ENCODE data around the gene C10orf90.

The C10orf90 gene

DNA sequence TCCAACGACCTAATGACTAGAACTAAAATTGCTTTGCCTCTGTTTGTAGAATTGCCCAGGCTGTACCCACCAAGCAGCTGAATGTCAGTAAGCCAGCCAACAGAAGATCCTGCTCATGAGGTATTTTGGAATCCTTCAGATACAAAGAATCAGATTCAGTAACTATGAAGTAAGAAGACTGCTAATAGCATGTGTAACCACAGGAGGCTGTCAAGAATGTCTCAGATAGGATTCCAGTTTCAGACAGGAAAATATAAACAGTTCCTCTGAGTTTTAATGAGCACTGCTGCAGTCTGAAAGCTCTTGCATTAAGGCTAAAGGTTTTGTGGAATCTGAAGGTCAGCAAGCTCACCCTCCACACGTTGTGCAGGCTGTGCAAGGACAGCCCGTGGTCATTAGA is 169.6 kb downstream of the C10orf90 start:
- no peak for DNase-seq

DNA sequence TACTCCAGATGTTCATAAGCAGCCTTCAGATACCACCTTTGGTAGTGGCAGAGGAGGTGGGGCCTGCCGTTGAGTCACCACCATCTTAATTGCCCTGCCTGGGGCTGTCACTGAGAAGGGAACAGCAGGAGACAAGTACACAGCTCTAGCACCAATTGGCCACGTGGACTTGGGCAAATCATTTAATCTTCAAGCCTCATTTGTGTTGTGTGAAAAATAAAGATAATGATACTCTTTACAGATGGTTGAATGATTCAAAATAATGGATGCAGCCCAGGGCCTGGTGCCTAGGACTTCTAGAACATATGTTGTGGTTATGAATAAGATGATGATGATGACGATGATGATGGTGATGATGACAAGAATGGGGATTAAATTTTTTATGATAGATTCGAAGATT is 170.3 kb downstream of the C10orf90 start:
- DNase-seq, result no peak

DNA sequence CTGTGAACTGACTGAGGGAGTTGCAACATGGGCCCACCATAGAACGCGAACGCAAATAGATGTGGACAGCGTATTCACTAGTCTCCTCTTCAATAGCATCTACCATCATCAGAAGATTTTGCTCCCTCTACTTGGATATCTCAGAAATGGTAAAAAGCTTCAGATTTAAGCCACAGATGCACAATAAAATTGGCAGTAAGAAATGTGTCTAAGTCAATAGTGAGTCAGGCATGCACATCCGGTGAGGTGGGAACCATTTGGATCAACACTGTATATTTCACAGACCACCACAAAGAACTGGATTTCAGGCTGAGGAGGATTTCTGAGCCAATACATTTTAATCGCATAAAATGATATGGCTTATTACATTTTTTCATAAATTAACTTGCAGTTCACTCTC is 170.7 kb downstream of the C10orf90 start:
- no peak for DNase-seq

DNA sequence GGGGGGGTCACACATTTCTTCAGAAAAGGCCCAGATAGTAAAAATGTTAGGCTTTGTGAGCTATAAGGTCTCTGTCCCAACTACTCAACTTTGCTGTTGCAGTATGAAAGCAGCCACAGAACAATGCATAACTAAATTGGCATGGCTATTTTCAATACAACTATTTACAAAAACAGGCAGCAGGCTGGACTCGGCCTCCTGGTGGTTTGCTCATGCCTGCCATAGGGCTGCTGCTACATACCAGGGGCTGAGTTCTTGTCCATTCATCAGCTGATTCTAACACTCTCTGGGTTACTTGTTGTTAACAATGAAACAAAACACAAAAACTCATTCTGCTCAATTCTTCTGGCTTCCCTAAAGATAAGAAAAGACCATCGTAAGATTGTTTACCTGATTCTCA is 172.8 kb downstream of the C10orf90 start:
- no peak for DNase-seq

DNA sequence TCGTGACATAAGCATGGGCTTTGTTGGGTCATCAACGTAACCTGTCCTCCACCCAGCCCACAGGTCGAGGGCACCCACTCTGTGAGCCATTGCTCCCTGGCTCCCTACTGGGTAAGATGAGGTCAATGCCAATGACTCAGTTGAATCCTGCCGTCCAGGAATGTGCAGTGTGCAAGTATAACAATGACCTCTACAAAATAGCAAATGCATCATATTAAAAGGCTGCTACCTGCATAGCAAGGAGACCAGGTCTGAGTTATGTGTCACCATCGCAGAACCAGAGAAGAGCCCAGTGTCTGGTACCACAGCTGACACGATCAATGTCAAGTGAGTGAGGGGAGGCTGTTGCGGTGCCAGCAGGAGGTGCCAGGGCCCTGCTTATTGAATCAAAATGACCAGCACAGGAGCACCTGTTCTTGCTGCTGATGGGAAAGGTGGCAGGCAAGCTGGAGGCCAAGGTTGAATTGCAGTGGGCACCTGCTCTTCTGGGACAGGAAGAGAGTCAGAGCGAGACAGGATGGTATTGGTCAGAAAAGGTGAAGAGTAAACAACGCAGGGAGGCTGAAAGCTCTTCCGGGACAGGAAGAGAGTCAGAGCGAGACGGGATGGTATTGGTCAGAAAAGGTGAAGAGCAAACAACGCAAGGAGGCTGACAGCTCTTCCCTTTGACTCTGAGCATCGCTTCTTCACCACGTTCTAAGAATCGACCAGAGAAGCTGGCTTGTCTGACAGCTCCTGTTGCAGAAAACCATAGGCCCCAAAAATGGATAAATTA is 173.5 kb downstream of the C10orf90 start:
- DNase-seq, result no peak

DNA sequence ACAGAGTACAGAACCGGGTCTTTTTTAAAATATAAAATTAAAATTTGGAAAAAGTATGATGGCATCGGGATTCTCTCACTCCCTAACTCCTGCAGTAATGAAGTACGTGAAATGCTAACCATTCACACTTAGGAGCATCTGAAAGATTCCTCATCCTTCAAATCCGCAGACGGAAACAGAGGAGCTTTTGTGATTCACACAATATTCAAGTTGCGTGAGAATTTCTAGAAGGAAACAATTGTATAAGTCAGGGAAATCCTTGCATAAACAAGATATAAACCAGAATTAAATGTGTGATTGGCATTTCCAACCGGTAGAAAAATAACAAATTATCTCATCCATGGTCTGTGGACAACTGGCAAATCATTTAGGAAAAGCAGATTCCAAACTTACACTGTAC is 179.0 kb downstream of the C10orf90 start:
- no peak for DNase-seq

DNA sequence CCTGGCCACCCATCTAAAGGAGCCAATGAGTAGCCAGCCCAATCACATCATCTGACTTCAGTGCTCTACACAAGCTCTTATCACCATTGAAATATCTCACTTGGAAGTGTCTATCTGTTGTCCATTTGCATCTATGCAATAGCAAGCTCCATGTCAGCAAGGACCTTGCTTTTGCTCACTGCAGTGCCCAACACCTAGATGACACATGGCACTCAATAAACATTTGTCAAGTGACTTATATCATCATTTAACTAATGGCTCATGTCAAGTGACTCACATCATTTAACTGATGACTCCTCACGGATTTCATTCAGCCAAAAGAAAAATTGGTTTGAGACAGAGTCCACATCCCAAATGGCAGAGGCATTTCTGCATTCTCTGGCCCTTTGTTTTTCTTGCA is 189.3 kb downstream of the C10orf90 start:
- DNase-seq, result no peak

DNA sequence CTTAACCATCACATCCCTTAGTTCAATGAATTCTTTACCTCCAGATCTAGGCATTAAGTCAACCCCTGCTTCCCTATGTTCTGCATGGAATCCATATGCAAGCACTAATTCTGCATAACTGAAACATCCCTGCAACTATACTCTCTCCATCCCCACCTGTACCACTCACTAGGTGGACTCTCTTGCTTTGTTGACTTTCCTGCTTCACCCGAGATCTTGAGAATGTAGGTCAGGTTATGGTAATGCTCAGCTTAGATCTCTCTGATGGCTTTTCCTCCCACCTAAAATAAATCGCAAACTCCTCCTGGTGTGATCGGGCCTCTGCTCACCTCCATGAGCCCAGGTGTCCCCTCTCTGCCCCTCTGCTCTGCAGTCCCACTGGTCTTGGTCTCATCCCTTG is 189.8 kb downstream of the C10orf90 start:
- no peak for DNase-seq

DNA sequence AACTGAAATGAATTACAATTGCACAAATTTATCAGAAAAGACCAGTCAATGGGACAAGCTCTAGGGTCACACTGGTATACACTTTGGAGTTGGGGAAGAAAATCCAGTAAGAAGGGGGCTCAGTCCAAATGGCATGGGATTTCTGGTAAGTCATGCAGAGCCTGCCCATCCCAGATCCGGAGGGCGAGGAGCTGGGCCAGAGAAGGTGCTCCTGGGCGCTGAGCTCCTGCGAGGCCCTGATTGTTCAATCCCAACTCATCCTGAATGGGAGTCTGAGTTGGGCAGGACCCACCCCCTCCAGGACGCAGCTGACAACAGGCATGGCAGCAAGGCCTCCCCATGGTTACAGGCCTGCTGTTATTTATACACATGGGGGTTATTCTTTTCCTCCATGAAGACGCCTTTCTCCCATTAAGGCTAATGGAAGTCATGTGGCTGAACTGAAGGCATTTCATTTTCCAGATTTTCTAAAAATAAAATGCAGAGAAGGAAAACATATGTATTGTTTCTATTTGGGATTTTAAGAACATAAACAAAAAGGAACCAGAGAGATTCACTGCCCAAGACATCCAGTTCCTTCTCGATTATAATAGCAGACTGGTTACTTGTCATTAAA is 191.1 kb downstream of the C10orf90 start:
- DNase-seq, result no peak

DNA sequence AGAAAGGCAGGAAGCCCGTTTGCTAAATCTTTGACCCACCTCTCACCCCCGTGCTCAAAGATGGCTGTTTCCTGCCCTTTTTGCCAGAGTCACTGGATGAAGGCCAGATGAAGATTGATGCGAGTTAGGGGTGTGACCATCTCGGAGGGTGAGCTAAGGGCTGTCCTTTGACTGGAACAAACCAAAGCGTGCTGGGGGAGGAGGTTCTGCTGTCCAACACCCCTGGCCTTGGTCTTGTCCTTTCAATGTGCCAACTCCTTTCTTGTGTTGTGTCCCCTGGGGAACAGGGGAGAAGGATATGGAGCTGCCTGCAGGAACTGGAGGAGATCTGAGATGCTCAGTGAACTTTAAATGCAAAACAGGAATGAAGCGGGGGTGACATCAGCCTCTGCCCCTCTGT is 191.9 kb downstream of the C10orf90 start:
- no peak for DNase-seq

DNA sequence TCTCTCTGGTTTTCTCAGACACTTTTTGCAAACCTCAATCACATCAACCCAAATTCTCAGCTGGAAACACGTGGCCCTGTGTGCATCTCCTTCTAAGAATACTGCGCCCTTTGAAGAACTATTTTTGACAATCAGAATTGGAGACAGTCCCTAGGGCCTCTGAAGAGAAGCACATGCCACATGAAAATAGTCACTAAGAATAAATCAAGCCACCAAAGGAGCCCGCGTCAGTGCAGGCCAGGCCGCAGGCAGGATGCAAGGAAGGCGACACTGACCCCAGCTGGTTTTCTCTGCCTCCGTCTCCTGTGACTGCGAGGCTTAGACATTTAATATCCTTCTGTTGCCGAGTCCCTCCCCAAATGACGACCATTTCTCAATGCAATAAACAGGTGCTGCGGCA is 194.2 kb downstream of the C10orf90 start:
- no peak for DNase-seq

DNA sequence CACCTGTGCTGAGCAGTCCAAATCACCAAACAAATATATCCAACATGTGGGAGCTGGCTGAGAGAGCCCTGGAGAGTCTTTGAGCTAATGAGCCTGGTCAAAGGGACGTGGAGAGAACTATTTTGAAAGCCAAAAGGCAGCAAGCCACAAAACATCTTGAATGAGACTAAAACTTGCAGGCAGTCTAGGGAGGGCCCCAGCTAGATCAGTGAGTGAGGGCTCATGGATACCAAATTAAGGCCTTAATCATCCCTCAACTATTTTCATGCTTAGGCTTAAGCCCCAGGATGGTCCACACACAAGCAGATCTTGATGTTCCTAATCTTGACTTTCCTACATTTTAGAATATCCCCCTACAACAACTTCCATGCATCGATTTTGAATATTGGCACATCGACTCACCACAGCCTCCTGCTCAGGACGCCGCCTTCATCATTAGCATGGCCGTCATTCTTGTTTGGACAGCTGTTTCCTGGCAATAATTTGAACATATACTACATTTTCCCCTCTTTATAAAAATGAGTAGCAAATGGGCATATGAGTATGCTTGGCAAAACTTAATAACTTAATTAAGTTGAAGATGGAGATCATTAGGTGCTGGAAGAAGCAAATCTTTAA is 195.3 kb downstream of the C10orf90 start:
- DNase-seq, result no peak

DNA sequence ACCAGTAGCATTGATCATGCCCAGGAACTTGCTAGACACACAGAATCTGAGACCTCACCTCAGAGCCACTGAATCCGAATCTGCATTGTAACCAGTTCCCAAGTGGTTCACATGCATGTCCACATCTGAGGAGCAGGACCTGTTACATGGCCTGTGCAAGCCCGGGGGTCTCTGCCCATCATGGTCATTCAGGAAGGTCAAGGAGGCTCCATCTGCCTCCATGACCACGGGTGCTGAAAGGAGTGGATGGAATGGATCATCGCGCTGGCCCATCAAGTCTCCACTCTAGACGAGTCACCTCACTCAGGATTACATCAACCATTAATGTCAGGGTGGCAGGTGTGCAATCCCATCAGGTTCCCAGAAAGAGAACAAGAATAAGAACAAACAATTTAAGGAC is 196.5 kb downstream of the C10orf90 start:
- no peak for DNase-seq

DNA sequence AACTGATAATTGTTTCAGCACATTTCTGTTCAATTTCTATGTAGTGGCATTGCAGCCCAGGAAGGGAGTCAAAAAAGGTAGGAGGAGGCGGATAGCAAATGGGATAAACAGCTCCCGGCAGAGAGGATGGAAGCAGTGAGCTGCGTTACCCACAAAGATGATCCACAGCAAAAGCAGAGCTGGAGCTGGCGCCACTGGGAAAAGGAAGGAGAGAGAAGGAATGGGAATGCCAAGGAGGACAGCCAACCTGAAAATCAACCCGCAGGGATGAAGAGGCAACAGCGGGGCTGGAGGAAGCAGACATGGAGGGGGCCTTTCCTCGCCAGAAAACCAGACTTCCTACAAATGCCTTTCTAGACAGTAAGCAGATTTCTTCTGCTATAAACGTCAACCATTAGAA is 199.5 kb downstream of the C10orf90 start:
- no peak for DNase-seq

DNA sequence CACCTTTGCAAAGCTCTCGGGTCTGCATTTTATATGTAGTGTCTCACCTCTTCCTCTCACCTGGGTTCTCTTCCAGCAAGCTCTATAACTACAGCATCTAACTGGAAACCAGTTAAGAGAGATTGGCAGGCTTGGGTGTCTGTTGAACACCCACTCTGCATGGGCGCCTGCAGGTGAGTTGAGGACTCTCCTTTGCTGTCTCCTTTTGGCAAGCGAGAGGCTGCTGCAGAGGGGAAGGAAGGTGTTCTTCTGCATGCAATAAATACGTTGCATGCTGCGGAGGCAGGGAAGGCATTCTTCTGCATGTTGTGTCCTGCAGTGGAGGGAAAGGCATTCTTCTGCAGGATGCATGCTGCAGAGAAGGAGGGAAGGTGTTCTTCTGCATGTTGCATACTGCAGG is 200.8 kb downstream of the C10orf90 start:
- no peak for DNase-seq

DNA sequence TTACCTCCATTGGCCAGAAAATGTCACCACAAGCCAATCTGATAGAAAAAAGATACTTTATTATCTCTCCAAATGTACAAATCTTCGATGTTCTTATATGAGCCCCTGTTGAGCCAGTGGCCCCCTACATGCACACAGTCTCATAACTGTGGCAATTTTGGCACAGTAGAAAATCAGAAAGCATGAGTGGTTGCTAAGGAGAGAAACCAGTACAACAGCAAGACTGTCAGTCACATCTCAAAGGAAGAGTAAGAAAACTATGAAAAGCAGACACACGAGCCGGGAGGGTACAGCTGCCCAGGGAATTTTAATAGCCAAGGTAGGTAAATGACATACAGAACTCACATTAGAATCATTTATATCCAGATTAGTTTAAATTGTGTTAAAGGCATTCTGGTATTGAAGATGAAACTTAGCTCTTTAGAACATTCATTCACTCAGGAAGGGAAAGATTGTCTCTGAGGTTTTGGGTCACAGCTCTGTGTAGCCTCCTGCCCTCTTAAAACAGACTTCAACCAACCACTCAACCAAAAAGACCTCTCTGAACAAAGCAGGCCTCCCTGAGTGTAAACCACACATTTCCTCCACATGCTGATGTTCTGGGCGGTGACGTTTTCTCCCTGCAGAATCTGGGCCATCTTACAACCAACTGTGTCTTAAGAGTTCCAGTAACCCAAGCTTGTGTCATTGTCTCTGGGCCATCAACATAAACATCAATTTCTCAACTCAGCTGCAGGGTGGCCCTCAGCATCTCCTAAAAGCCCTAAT is 201.4 kb downstream of the C10orf90 start:
- no peak for DNase-seq

DNA sequence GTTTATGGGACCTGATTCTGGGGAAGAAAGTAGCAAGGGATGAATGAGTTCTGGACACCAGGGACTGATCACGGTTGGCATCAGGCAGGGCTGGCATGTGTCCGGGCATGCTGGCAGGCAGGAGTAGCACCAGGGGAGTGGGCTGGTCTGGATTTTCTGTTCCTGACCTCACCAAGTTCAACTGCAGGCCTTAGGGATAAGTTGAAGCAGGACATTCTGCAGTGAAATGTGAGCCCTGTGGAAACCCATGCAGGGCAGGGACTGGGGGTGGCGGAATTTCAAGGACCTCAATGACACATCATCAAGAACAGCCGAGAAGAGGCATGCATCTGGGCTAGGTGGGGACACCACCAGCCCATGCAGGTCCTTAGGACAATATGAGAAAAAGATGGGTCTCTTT is 202.0 kb downstream of the C10orf90 start:
- DNase-seq, result no peak

DNA sequence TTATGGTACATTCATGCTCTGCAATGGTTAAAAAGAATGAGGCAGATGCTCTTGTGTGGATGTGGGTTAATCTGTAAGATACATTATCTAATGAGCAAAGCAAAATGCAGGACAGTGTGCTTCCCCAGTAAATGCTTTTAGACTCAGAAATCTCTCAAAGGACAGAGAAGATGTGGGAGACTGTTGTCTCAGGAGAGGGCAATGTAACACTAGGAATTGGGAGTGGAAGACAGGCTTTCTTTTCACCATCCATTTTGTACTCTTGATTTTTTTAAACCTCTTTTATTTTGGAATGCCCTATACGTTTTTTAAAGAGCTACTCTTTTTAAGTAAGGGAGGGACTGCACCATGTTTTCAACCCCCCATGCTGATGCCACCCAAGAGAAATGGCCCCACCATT is 204.7 kb downstream of the C10orf90 start:
- DNase-seq, result no peak

DNA sequence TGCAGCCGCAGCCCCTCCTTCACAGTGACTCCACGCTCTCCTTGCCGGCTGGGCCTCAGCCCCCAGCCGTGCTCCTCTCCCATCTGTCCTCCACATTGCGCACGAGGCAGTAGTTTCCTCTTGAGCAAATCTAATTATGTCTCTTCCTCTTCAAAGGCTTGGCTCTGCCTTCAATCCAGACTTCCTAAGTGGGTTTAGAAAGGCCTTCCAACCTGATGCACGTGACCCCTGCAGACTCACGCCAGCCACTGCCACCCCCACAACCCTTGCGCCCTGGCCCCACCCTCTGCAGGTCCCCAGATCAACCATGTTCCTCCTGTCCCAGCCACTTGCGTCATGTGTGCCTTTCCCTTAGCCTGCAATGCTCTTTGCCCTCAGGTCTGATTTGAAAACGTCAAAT is 207.2 kb downstream of the C10orf90 start:
- DNase-seq, result no peak

DNA sequence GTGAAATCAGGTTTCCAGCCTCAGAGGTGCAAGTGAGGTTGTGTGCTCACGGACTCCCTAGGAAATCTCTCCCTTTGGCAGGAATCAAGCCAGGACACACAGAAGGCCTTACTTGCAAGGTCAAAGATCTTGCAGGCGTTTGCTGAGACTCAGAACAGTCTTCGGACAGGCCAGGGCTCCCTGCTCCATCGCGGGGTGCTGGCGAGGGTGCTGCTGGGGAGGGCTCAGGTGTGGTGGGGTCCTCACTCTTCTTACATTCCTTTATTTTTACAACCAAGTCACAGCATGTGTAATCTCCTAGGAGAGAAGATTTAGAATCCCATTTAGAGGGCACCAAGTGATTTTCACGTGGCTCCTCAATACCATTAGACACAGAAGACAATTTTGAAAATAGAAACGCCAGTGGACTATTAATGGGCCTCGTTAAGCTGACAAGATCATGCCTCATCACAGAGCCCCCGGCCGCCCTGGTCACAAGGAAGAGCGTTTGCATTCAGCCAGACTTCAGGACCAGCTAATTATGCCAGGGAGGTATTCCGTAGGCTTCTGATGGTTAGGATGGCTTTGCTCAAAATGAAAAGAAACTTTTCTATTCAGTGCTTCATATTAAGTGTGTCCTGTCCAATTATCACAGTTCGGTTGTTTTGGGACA is 209.1 kb downstream of the C10orf90 start:
- DNase-seq, result no peak

DNA sequence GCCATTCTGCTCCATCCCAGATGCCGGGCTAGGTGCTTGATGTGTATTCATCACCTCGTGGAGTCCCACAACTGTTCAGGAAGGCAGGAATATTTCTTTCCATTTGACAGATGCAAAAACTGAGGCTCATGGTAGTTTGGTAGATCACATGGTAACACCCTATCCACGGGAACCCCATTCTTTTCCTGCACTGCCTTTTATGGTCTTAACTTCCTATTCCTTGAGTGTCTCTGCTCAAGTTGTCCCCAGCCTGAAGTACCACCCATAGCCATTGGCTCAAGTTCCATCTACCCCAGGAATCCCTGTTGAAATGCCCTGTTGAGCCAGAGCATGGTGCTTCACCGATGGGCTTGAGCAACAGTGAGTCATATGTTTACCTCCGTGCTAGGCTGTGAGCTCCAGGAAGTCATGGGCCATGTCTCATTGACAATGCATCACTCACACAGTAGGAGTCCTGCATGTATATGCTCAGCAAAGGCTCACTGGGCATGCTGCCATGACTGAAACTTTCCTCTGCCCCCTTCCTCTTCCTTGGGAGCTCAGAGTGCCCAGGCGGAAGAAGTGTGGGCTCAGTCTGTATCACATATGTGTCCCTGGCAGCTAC is 210.5 kb downstream of the C10orf90 start:
- no peak for DNase-seq

DNA sequence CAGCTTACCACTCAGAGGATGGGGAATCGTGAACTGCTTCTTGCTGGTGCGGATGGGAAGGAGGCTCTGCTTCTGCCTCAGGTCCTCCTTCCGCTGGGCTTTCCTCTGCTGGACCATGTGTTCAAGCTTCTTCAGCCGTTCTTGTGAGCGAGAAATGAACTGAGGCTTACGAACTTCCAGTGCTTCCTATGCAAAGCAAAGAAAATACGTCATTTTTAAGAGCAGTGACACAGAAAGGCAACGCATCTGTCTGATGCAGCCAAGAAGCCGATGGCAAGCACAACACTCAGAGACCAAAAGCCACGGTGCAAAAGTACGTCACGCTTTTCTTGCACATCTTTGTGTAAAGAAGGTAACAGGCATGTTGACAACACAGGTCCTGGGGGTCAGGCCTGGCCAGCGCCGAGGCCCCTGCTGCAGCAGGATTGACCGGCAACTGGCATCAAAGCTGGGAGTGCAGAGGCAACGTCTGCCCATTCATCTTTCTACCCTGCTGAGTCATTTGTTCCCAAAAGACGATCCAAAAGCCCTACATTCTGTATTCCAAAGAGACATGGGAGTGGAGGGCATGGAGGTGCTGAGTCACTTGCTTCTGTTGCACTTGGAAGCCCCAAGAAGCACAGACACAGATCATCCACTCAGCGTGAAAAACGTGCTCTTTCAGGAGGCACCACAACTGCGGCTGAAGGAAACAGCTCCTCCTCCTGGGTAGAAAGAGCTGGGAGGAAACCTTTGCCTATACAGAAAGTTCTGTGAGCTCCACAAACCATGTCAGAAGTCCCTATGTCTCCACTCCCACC is 211.3 kb downstream of the C10orf90 start:
- no peak for DNase-seq

All from activated naive CD4-positive, alpha-beta T cell (primary cell).